ENCODE data around the gene IL1RAPL1. TPM values are rescaled to one million over a fixed set of nuclear protein-coding genes. Genes with fewer than 3 reads are reported as not detected.

Gene IL1RAPL1
- polyA plus RNA-seq, 1 donor from 2014 or later: not detected

DNA sequence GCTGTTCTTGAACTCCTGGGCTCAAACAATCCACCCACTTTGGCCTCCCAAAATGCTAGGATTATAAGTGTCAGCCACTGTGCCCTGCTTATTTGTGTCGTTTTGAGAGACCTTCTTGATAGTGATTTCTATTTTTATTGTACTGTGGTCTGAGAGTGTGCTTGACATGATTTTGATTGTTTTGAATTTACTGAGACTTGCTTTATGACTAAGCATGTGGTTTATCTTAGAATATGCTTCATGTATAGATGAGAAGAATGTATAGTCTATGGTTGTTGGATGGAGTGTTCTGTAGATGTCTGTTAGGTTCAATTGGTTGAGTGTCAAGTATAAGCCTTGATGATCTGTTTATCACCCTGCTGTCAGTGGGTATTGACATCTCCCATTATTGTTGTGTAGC is 789.3 kb downstream of the IL1RAPL1 start:
- H3K27ac ChIP-seq (ENCODE audit: low read length): no peak overlapping the region

DNA sequence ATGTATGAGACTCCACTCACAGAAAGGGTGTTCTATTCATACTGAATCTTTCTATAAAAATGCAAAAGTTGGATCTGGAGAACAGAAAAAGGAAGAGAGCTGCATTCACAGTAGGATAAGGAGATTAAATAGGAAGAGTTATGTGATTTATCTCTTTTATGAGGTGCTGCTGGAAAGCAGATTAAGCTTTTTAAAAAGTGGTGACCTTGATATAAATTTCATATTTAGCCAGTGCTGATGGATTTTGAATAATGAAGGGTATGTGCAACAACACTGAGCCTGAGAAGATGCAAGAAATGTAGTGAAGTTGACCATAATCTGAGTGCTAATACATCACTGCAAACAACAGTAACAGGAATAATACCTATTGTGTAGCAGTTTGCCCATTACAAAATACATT is 795.6 kb downstream of the IL1RAPL1 start:
- no peaks in the 10 kb centered on the region for H4K20me1 ChIP-seq (ENCODE audit: insufficient read depth)
- H3K27me3 ChIP-seq (ENCODE audit: insufficient read depth, low read depth, low read length): no peaks in the 10 kb centered on the region
- no peaks in the 10 kb centered on the region for H3F3A ChIP-seq (ENCODE audit: insufficient read depth, low read length, poor library complexity, severe bottlenecking)
- H3K9me3 ChIP-seq (ENCODE audit: low read length): no peaks in the 10 kb centered on the region
- H3K4me2 ChIP-seq (ENCODE audit: low read length): no peak overlapping the region
- H3K9me2 ChIP-seq (ENCODE audit: insufficient read depth, low read length): no peaks in the 10 kb centered on the region
- H3K9ac ChIP-seq (ENCODE audit: low read length): no peak overlapping the region
- H3K4me3 ChIP-seq (ENCODE audit: low read length): no peak overlapping the region
- no peaks in the 10 kb centered on the region for H3K36me3 ChIP-seq (ENCODE audit: insufficient read depth, low read length)
- H3K79me2 ChIP-seq (replicated peaks; ENCODE audit: insufficient read depth, low read length): no peaks in the 10 kb centered on the region
- no peak overlapping the region for H2AFZ ChIP-seq (ENCODE audit: low read depth, low read length)
- TF ChIP-seq, protein P1, sequence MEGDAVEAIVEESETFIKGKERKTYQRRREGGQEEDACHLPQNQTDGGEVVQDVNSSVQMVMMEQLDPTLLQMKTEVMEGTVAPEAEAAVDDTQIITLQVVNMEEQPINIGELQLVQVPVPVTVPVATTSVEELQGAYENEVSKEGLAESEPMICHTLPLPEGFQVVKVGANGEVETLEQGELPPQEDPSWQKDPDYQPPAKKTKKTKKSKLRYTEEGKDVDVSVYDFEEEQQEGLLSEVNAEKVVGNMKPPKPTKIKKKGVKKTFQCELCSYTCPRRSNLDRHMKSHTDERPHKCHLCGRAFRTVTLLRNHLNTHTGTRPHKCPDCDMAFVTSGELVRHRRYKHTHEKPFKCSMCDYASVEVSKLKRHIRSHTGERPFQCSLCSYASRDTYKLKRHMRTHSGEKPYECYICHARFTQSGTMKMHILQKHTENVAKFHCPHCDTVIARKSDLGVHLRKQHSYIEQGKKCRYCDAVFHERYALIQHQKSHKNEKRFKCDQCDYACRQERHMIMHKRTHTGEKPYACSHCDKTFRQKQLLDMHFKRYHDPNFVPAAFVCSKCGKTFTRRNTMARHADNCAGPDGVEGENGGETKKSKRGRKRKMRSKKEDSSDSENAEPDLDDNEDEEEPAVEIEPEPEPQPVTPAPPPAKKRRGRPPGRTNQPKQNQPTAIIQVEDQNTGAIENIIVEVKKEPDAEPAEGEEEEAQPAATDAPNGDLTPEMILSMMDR (IDR thresholded peaks at IDR 0.05; ENCODE audit: poor library complexity, severe bottlenecking): no peak
- TF ChIP-seq EP300 (conservative IDR thresholded peaks at IDR 0.05; ENCODE audit: poor library complexity, severe bottlenecking) (no peak), TAF1 (IDR thresholded peaks at IDR 0.05; ENCODE audit: low read depth) (no peak), EZH2 (IDR thresholded peaks at IDR 0.05; ENCODE audit: borderline replicate concordance, insufficient read depth, low read length, poor library complexity, severe bottlenecking) (no peak), SMC3 (conservative IDR thresholded peaks at IDR 0.05; ENCODE audit: poor library complexity) (no peak)
- no peak overlapping the region for H3K27ac ChIP-seq (ENCODE audit: low read length)

More for the DNA sequence above, 789.3 kb downstream of the IL1RAPL1 start:
- Histone ChIP-seq H3K27me3 (ENCODE audit: insufficient read depth, low read depth, low read length) (no peaks in the 10 kb centered on the region), H3F3A (ENCODE audit: insufficient read depth, low read length, poor library complexity, severe bottlenecking) (no peaks in the 10 kb centered on the region), H3K9me2 (ENCODE audit: insufficient read depth, low read length) (no peaks in the 10 kb centered on the region), H3K4me2 (ENCODE audit: low read length) (no peak overlapping the region), H3K9me3 (ENCODE audit: low read length) (no peaks in the 10 kb centered on the region), H4K20me1 (ENCODE audit: insufficient read depth) (no peaks in the 10 kb centered on the region), H3K4me3 (ENCODE audit: low read length) (no peak overlapping the region), H2AFZ (ENCODE audit: low read depth, low read length) (no peak overlapping the region), H3K36me3 (ENCODE audit: insufficient read depth, low read length) (no peaks in the 10 kb centered on the region), H3K79me2 (replicated peaks; ENCODE audit: insufficient read depth, low read length) (no peaks in the 10 kb centered on the region), H3K9ac (ENCODE audit: low read length) (no peak overlapping the region)
- TF ChIP-seq TAF1 (IDR thresholded peaks at IDR 0.05; ENCODE audit: low read depth): no peak
- TF ChIP-seq, protein P1 (IDR thresholded peaks at IDR 0.05; ENCODE audit: poor library complexity, severe bottlenecking): no peak
- TF ChIP-seq RAD21 (conservative IDR thresholded peaks at IDR 0.05): no peak
- TF ChIP-seq MXI1 (conservative IDR thresholded peaks at IDR 0.05; ENCODE audit: poor library complexity, severe bottlenecking): no peak
- no peak for TF ChIP-seq POLR2AphosphoS5 (IDR thresholded peaks at IDR 0.05)
- TF ChIP-seq, protein P2, sequence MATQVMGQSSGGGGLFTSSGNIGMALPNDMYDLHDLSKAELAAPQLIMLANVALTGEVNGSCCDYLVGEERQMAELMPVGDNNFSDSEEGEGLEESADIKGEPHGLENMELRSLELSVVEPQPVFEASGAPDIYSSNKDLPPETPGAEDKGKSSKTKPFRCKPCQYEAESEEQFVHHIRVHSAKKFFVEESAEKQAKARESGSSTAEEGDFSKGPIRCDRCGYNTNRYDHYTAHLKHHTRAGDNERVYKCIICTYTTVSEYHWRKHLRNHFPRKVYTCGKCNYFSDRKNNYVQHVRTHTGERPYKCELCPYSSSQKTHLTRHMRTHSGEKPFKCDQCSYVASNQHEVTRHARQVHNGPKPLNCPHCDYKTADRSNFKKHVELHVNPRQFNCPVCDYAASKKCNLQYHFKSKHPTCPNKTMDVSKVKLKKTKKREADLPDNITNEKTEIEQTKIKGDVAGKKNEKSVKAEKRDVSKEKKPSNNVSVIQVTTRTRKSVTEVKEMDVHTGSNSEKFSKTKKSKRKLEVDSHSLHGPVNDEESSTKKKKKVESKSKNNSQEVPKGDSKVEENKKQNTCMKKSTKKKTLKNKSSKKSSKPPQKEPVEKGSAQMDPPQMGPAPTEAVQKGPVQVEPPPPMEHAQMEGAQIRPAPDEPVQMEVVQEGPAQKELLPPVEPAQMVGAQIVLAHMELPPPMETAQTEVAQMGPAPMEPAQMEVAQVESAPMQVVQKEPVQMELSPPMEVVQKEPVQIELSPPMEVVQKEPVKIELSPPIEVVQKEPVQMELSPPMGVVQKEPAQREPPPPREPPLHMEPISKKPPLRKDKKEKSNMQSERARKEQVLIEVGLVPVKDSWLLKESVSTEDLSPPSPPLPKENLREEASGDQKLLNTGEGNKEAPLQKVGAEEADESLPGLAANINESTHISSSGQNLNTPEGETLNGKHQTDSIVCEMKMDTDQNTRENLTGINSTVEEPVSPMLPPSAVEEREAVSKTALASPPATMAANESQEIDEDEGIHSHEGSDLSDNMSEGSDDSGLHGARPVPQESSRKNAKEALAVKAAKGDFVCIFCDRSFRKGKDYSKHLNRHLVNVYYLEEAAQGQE (IDR thresholded peaks at IDR 0.05; ENCODE audit: borderline replicate concordance): no peak
- TF ChIP-seq EZH2 (IDR thresholded peaks at IDR 0.05; ENCODE audit: borderline replicate concordance, insufficient read depth, low read length, poor library complexity, severe bottlenecking): no peak
- TF ChIP-seq SMC3 (conservative IDR thresholded peaks at IDR 0.05; ENCODE audit: poor library complexity): no peak
- no peak for TF ChIP-seq EP300 (conservative IDR thresholded peaks at IDR 0.05; ENCODE audit: poor library complexity, severe bottlenecking)
